HG03159 (cell line): ENCODE measurements around the gene DNASE1L3.
"Not testable (repeated sequence)": the region's sequence is repeated elsewhere in the genome, so short reads cannot be mapped to it uniquely, and the experiment has no call there.

Experiments
- ATAC-seq: cut with Tn5 transposase; IDR thresholded peaks from one replicate; pipeline ENCODE4 v1.9.1; 2021; ENCODE audit warnings: mild to moderate bottlenecking, moderate library complexity; ENCODE audit not compliant: unreplicated experiment

The DNASE1L3 gene, protein sequence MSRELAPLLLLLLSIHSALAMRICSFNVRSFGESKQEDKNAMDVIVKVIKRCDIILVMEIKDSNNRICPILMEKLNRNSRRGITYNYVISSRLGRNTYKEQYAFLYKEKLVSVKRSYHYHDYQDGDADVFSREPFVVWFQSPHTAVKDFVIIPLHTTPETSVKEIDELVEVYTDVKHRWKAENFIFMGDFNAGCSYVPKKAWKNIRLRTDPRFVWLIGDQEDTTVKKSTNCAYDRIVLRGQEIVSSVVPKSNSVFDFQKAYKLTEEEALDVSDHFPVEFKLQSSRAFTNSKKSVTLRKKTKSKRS

DNA sequence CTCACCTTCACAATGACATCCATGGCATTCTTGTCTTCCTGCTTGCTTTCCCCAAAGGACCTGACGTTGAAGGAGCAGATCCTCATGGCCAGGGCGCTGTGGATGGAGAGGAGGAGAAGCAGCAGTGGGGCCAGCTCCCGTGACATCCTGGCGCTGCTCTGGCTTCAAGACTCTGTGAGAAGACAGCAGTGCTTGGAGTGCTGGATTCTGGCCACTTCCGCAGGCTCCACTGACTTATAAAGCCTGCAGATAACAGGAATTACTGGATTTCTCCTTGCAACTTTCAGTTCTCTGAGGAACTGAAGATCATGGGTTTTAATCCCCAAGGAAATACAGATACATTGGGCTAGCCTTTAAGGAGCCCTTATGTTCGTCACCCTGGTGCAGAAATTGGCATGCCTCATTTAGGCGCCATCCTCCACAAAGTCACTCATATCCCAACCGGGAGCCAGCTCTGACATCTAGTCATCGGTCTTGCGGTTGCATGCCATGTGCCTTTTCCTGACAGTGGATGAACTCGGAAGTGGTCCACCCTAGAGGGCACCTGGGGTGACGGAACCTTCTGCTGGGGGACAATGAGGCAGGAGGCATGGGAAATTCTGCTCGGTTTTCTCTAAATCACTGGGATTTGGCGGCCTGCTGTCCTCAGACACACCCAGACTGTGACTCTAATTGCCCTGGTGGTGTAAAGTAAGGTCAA, at the start of gene DNASE1L3:
TSS of gene DNASE1L3 (minus strand) at position 212 of the 700 bp plus-strand sequence. CDS start at position 146, 66 bp downstream.
- ATAC-seq, result no peak

DNA sequence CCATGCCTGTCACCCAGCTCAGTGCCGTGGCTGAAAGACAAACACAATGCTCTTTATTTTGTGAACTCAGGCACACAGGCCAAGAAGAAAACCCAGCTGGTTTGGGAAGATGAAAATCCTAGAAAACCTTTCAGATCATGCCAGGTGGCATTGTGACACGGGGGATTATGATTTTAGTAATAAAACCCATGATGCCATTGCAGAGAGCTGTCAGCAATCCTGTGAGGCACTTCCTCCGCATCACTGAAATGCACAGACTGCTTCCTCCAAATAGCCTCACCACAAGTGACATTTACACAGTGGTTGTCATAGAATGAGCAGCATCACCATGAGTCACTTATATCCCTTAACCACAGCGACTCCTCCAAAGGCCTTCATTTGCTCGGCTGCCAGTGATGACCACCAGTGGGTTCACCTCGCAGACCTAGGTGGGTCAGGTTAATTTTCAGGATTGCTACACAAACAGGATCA, 49.5 kb upstream of the DNASE1L3 start:
- ATAC-seq, result no peak

DNA sequence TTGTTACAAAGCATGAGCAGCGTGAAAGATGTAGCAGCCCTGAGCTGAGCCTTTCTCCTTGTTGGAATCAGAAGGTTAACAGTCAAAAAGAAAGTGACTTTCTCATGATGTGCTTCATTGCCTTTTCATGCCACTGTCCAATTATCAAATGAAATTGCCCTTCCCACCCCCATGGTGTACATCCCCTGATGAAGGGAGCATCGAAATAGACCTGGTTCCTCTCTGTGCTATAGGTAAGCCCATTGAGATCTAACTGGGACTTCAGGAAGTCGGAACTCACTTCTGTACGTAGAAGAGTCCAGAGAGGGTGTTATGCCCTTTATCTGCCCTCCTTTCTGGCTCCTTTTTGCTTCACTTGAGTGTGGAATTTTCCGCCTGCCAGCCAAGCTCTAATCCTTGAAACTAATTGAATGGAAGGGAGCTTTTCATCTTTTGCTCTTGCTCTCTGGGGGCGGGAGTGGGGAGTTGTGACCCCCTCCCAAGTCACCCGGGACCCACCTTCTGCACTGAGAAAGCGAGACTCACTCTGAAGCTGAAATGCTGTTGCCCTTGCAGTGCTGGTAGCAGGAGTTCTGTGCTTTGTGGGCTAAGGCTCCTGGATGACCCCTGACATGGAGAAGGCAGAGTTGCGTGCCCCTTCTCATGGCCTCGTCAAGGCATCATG, 47.8 kb upstream of the DNASE1L3 start:
- no peak for ATAC-seq

DNA sequence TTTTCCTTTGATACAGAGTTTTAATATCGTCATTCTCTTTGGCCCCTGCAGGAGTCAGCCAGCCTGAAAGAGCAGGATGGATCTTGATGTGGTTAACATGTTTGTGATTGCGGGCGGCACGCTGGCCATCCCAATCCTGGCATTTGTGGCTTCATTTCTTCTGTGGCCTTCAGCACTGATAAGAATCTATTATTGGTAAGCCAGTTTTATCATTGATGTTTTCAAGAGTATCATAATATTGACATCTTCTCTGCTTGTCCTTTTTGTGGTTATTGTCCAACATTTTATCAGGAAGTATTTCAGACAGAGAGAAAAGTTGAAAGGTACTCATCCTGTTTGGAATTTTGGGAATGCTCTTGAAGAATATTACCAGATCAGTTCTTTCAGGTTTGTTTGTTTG, 45.7 kb upstream of the DNASE1L3 start:
- no peak for ATAC-seq

DNA sequence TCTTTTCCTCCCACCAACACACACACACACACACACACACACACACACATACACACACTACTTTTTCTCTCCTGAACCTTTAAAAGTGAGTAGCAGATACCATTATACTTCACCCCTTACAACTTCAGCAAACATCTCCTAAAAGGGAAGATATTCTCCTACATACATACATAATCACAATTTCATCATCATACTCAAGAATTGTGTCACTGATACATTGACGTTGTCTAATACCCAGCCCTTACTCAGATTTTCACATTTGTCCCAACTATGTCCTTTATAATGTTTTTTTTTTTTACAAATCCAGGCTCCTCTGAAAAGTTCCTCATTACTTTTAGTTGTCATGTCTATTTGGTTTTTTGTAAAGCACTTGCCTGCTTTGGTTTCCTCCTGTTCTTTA, 45.3 kb upstream of the DNASE1L3 start:
- no peak for ATAC-seq

DNA sequence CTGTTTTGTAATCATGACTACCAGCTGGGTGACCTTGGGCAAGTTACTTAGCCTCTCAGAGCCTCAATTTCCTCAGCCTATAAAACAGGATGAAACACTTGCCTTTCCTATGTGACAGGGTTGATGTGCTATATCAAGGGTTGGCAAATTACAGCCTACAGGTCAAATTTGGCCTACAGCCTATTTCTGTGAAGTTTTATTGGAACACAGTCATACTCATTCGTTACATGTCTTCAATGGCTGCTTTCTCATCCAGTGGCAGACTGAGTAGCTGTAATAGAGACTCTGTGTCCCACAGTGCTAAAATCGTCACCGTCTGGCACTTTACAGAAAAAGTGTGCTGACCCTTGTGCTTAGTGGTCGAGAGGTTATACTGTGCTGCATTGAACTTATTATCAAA, 43.4 kb upstream of the DNASE1L3 start:
- no peak for ATAC-seq

DNA sequence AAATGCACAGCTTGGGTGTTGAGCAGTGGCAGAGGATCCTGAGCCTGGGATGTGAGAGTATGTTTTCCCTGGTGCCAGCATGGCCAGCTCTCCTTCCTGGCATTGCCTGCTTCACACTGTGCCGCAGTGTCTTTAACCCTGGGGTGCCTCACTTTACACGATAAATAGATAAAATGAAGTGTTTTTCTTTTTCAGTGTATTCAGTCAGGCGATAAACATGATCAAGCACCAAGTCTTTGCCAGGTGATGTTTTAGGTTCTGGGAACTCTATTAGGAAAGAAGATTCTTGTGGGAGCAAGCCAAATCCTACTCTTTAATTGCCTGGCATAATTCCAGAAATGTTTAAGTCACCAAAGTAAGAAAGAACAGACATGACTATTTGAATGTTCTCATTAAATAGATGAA, 40.9 kb upstream of the DNASE1L3 start:
- ATAC-seq, result no peak

DNA sequence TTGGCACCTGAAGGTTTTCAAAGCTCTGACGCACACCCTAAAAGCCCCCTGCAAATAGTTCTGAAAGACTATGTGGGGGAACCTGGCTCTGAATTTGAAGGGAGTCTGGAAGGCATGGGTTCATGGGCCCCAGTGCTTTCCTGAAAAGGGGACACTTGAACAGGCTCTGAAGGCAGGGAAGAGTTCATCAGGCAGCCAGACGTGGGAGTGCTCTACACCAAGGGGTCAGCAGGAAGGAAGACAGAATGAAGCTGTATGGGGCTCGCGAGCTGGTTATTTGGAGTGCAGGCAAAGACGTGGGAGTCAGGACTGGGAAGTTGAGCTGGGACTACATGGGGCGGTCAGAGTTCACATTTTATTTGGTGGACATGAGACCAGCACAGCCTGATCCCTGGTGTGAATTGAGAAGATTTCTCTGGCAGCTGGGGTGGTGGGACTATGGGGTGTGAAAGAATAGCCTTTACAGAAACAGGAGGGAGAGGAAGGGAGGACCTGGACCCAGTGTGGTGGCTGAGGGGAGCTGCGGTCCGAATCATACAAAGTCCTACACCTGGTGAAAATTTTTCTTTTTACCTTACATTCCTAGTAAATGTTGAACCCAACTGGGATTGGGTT, 39.4 kb upstream of the DNASE1L3 start:
- no peak for ATAC-seq

DNA sequence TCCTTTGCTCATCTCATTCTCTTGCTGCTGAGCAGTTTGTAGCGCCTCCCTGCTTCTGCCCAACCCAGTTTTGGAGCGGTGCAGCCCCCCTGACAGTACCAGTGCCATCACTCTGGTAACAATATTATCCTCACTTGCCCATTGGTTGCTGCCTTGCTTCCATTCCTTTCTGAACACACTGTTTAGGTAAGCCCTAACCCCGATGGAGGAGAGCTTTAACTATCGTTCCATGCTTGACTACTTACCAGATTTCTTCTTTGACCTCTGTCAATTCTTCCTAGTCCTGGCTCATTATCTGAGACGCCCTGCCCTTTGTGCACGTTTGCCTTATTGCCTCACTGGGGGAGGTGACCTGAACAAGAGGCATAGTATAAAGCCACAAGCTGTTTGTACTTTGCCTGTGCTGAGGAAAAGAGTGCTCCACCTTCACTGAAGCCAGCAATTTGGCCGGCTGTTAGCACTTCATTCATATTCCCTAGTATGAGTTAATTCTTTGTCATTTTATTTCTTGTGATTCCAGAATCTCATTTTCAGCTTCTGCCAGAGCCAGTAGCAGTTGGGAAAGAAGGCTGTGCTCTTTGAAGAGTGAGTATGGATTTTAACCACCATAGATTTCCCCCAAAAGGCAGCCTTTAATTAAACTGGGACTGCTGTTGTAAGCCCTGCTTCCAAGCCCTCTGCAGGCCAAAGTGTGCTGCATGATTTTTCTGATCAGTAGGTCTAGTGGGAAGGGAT, 38.8 kb upstream of the DNASE1L3 start:
- ATAC-seq, result no peak

DNA sequence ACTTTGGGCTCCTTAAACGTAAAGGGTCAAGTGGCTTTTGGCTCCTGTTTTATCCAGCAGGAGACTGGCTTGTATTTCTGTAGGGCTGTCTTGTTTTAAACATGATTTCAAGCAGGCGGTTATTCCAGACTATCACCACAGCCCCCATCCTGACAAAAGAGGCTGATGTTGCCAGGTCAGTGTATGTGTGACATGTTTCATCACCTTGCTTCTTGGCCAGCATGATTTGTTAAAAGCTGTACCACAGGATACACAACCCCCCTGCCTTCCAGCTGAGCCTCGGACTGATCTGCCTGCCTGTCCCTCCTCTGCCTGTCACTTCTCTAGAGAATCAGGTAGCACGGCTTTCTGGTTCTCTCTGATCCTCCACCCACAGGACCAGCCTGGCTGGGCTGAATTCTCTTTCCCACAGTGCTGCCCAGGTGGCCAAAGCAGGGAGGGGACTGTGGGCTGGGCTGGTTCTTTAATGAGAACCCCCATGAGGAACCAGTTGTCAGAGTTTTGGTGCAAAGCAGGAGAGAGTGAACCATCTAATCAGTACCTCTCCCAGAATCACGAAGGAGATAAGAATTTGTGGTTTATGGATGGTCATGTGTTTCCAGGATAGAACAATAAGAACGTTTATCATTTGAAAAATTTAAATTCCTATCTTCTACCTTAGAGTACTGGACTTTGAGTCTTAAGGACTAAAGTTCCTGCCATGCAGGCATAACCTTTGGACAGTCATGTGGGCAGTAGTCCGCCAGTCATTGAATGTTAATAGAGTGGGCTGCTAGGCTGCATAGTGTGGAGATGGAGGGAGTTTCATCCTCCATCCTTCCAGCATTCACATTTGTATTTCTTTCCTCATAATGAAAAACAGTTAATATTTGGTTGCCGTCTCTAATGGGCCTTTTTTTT, 35.6 kb upstream of the DNASE1L3 start:
- no peak for ATAC-seq

DNA sequence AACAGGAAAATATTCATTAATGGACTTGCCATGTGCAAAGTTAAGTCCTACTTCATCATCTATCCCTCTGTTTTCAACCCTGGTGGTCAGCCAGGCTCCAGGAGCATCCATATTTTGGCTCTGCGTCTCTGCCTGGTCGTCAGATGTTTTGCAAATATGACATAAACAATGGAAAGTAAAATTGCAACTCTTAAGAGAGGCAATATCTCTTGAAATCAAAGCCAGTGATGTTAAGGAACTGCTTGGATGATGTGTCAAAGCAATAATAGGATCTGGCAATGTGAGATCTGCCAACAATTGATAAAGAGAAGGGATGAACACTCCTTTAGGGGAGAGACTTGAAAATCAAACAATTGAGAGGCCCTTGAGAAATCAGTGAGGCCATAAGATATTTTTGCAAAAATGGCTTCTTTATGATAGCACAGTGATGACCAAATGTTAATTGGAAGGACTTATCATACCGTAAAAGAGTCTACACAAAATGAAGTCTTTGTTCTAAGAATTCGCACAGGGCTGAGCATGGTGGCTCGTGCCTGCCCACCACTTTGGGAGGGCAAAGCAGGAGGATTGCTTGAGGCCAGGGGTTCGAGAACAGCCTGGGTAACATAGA, 33.3 kb upstream of the DNASE1L3 start:
- no peak for ATAC-seq

DNA sequence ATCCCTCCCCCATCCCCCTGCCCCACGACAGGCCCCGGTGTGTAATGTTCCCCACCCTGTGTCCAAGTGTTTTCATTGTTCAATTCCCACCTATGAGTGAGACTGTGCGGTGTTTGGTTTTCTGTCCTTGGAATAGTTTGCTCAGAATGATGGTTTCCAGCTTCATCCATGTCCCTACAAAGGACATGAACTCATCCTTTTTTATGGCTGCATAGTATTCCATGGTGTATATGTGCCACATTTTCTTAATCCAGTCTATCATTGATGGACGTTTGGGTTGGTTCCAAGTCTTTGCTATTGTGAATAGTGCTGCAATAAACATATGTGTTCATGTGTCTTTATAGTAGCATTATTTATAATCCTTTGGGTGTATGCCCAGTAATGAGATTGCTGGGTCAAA, 32.1 kb upstream of the DNASE1L3 start:
- not testable (repeated sequence) for ATAC-seq

DNA sequence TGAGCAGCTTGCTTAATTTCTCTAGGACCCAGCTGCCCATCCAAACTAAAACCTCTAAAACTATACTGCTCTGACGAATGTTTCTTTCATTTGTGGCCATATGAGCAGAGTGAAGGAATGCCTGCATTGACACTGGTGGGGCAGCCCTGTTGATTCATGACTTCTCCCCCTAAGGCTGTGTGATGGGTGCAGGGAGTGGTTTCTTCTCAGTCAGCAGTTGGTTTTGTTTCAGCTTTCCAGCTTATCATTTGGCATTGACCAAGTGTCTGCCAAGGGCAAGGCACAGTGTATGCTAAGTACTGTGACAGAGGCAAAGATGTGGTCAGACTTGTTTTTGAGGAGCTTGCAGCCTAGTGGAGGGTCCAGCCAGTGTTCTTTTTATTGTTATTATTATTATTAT, 31.6 kb upstream of the DNASE1L3 start:
- no peak for ATAC-seq

DNA sequence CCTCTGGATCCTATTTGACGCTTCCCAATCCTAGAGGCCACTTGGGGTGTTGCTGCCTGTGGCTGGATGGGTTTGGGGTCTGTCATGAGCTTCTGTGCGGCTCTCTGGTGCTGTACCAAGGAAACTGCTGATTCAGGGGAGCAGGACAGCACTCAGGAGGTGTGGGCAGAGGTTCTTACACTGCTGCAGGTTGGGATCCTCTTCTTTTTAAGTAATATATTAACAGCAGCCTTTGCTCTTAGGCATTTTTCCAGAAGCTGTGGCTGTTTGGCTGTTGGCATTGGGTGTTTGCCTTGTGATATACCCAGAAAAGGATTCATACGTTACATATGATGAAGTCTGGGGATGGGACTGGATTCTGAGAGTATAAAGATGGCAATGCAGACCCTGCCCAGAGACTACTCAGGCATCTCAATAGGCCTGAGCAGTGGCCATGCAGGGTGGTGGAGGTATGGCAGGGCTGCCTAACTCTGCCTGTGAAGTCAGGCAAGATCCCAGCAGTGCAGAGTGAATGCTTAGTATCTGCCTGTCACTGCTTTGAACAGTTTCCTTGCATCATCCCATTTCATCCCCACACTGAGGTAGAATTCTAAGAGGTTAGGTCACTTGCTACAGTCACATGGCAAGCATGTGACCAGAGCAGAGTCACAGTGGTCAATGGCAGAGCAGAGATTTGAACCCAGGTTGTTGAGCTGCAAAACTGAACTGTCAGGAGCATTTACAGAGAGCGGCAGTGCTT, 30.7 kb upstream of the DNASE1L3 start:
- no peak for ATAC-seq

DNA sequence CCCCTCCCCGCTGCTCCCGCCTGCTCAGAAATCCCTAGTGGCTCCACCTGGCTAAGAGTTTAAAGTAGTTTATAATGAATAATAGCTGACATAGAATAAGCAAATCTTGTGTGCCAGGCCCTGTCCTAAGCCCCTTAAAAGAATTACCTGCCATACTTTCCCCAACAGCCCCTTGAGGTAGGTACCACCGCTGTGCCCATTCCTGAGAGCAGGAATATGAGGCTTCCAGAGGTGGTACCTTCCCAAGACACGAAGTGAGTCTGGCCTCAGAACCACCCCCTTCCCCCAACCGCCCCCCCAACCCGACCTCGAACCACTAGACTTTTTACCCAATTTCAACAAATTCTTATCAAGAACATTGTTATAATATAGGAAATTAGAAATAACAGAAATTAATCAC, 28.1 kb upstream of the DNASE1L3 start:
- ATAC-seq, result no peak

DNA sequence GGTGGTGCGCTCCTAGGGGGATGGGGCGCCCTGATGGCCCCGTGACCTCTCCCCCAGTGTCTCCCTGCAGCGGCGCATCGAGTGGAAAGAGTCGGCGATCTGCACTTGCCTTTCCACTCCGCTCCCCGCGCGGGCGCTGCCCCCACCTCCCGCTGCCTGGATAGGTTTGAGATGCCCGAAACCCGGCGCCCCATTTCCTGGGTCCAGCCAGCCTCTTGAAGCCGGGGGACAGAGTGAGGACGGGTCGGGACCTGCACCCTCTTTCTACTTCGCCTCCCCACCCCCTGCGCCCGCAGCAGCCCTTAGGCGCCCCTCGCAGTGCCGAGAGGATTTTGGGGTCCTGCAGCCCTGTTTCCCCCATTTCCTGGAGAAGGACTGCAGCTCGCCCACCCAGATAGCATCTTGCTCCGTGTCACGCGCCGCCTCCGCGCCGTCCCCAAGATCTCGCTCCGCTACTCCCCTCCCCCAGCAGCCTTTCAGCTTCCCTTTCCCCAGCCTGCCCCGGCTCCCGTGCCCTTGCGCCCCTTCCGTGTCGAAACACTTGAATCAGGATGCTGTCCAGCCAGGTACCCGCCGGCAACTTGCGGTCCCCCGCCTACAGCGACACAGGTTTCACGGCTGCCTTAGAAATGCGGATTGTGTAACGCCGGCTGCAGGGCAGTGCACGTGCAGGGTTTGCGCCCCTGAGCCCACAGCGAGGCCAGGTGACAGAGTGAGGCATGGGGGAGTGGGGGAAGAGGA, 27.3 kb upstream of the DNASE1L3 start:
- peak; percentile 41 for ATAC-seq

DNA sequence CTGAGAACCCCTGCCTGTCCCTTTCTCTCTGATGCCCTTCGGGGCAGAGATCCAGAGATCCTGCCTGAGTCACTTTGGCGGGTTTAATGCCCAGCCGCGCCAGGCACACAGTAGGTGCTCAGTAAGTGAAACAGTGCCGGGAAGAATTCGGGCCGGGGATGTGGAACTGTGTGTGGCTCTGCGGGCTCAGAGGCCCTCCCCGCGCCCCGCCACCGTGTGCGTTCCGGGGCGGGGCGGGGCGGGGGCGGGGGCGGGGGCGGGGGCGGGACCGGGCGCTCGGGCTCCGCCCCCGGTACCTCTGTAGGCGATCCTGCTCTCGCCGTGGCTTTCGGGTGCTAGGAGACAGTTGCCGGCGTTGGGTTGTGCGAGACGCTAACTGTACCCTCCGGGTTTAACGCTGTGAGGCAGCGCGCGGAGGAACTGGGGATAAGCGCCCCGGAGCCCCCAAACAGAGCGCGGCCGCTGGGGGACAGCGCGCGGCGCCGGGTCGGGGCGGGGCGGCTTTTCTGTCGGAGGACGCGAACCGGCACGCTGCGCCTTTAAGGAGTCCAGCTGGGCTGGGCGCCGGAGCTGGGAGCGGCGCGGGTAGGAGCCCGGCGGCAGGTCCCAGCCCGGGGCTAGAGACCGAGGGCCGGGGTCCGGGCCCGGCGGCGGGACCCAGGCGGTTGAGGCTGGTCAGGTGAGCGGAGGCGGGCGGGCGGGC, 26.6 kb upstream of the DNASE1L3 start, which contains the start of gene ABHD6:
TSS of gene ABHD6 (plus strand) at position 555 of the 703 bp plus-strand sequence. CDS start 18,795 bp downstream, outside the sequence.
- peak; percentile 81 for ATAC-seq
